Adrenal gland (tissue), 5 donors: ENCODE data around the gene TMEM184B.

Source experiments
- POLR2A ChIP-seq, 2 donors: fragments of 450-650 bp; IDR thresholded peaks; one replicate each; pipeline ENCODE4 v1.6.1; 2017; ENCODE audit warnings: antibody characterized with exemption in 2 of 2, mild to moderate bottlenecking in 2 of 2, moderate library complexity in 1 of 2
- TF ChIP-seq, protein P1 (sequence below), 6 experiments: fragments of 450-650 bp in 4 of 6; fragments of 200-600 bp in 2 of 6; sonication (generic) in 1 of 6; IDR thresholded peaks; 1 replicate in 5 of 6; 2 replicates in 1 of 6; pipeline versions ENCODE4 v1.5.1 to v1.8.0; 2016 to 2021; ENCODE audit warnings: antibody characterized with exemption in 6 of 6, mild to moderate bottlenecking in 2 of 6, moderate library complexity in 1 of 6
- donor health status: DM: no; HTN: no; CAD: no.

DNA sequence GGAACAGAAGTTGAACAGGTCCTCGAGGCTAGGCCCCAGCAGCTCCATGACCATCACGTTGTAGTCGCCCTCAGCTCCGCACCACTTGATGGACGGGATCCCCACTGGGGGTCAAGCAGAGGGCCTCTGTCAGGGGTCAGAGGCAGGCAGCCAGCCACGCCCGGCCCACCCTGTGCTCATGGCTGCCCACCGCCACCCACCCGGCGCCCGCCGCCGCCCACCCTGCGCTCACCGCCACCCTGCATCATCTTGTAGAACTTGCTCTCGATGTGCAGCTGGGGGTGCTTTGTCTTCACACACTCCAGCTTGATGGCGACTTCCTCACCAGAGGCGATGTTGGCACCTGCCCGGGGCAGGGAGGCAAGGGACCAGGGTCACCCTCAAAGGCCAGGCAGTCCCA is 30.1 kb upstream of the TMEM184B start:
- TF ChIP-seq POLR2A (IDR thresholded peaks at IDR 0.05) = no peak
- TF ChIP-seq, protein P1, sequence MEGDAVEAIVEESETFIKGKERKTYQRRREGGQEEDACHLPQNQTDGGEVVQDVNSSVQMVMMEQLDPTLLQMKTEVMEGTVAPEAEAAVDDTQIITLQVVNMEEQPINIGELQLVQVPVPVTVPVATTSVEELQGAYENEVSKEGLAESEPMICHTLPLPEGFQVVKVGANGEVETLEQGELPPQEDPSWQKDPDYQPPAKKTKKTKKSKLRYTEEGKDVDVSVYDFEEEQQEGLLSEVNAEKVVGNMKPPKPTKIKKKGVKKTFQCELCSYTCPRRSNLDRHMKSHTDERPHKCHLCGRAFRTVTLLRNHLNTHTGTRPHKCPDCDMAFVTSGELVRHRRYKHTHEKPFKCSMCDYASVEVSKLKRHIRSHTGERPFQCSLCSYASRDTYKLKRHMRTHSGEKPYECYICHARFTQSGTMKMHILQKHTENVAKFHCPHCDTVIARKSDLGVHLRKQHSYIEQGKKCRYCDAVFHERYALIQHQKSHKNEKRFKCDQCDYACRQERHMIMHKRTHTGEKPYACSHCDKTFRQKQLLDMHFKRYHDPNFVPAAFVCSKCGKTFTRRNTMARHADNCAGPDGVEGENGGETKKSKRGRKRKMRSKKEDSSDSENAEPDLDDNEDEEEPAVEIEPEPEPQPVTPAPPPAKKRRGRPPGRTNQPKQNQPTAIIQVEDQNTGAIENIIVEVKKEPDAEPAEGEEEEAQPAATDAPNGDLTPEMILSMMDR (IDR thresholded peaks at IDR 0.05) = no peak
